Measurements from ENCODE around the gene TRIM63.

Gene TRIM63

GRCh38 chr1:26034504-26035202, 32.8 kb downstream of the TRIM63 start:
- DNase-seq (ENCODE audit: low spot score): no peak

- no peak for DNase-seq (ENCODE audit: low spot score)
Measured at GRCh38 chr1:26032656-26033357, 34.6 kb downstream of the TRIM63 start.

DNA sequence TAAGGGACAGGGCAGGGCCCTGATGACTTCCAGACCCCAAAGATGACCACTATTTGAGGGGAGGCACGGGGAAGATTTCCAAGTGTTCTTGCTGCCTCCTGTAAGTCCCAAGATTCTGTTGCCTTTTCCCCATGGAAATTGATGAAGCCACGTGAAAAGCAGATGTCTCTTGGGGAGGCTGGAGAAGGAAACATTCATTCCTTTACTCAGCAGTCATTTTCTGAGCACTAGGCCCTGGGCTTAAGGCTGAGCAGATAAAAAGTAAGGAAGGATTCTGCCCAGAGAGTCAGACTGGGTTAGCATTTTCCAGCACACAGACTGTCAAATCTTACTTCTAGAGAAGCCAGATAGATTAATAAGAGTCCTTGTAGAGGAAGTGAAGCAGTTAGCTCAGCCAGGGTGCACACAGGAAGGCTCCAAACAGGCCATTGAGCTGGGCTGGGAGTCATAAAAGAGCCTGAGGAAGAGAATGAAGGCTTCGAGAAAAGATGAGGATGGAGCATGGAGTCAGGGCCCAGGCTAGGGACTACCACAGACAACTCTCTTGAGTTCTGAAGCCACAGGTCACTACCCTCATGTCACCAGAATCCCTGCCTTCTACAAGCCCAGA, 35.7 kb downstream of the TRIM63 start:
- no peak for DNase-seq (ENCODE audit: low spot score)

DNA sequence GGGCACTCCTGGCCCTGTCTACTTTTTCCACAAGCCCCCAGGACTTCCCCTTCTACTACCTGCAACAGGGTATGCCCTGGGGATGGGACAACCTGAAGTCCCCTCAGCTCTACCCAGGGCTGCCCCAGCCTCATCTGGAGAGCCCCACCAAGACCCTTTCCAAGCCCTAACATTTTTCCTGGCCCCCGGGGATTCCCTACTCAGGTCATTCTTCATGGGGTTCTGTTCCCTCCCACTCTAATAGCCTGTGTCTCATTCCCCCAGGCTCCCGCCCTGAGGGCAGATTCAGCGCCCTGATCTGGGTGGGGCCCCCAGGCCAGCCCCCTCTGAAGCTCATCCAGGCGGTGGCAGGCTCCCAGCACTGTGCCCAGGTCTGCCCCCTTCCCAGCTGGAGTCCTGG, 36.2 kb downstream of the TRIM63 start:
- no peak for DNase-seq (ENCODE audit: low spot score)

DNA sequence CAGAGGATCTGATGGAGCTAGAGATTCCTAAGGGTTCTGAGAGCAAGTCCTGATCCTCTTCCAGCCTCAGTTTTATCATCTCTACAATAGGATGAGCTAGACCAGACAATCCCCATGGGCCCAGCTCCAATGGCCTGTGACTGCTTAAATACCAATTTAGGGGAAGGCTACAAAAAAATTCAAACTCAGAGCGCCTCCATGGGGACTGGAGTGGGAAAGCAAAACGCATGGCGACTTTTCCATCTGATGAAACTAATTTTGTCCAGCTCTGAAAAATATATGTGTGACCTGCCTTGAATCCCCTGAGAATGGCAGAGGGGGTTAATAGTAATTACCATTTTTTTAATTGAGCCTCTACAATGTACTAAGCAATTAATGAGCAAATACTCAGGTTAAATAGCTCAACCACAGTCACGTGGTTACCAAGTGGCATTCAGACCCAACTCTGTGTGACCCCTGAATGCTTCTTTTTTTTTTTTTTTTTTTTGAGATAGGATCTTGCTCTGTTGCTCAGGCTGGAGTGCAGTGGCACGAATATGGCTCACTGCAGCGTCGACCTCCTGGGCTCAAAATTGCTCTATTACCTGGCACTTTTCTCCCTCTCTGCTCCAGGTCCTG, 37.5 kb downstream of the TRIM63 start:
- DNase-seq (ENCODE audit: low spot score): no peak

GRCh38 chr1:26029054-26029863, 38.2 kb downstream of the TRIM63 start:
- no peak for DNase-seq (ENCODE audit: low spot score)

DNA sequence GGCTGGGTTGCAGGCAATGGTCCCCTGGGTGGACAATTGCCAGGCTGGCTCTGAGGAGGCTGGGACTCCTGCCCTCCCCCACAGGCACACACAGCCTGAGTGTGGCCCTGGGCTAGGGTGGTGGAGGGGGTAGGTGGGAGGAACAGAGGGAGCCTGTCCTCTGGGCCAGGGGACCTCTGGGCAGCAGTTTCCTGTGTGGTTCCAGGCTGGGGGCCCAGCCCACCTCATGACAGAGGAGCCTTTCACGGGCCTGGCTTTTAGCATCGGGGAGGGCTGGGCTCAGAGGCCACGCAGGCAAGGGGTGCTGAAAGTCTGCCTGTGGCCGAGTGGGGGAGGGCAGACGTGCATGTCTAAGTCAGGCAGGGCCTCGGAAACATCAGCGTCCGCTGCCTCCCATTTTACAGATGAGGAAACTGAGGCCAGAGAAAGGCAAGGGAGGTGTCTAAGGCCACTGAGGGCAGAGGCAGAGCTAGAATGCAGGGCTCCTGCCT, 38.9 kb downstream of the TRIM63 start:
- no peak for DNase-seq (ENCODE audit: low spot score)

DNA sequence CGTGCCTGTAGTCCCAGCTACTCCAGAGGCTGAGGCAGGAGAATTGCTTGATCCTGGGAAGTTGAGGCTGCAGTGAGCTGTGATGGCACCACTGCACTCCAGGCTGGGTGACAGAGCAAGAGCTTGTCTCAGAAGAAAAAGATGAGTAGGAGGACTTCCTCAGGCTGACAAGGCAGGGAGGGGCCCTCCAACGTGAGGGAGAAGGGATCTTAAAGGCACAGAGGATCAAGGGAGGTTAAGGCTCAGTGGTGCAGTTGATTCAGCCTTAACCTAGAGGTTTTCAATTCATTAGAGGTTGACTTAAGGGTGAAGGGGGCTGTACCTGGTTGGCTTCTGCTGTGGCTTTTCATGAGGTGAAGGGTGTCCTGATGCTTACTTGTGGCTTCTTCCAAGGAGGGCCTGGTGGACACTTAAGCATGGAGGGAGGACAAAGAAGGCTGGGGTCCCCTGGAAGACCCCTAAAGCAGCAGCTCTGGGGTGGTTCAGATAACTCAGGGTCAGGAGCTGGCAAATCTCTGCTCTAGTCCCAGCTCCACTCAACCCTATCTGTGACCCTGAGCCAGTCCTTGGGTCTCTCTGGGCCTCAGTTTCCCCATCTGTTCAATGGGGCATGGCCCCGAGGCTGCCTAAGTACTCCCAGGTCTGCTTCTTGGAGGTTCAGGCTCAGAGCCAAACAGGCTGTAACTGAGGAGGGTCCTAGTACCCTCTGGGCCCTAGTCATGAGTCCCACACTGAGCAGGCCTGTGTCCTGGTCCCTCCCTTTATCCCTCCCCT, 39.5 kb downstream of the TRIM63 start:
- no peak for DNase-seq (ENCODE audit: low spot score)

- DNase-seq (ENCODE audit: low spot score): no peak
Measured at GRCh38 chr1:26025517-26025916, 41.9 kb downstream of the TRIM63 start.

- DNase-seq (ENCODE audit: low spot score): peak; percentile 67
Measured at GRCh38 chr1:26025060-26025459, 42.4 kb downstream of the TRIM63 start.

- no peak for DNase-seq (ENCODE audit: low spot score)
Measured at GRCh38 chr1:26023826-26024225, 43.6 kb downstream of the TRIM63 start.

DNA sequence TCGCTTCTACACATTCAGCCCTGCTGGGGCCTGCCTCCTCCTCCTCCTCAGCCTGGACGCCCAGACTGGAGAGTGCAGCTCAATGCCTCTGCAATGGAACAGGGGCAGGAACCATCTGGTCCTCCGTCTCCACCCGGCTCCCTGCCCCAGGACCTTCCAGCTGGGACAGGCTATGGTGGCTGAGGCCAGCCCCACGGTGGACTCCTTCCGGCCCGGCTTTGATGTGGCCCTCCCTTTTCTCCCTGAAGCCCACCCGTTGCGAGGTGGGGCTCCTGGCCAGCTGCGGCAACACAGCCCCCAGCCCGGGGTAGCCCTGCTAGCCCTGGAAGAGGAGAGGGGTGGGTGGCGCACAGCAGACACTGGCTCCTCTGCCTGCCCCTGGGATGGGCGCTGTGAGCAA, 44.4 kb downstream of the TRIM63 start:
- DNase-seq (ENCODE audit: low spot score): no peak

GRCh38 chr1:26022404-26022779, 45.0 kb downstream of the TRIM63 start:
- DNase-seq (ENCODE audit: low spot score): no peak

DNA sequence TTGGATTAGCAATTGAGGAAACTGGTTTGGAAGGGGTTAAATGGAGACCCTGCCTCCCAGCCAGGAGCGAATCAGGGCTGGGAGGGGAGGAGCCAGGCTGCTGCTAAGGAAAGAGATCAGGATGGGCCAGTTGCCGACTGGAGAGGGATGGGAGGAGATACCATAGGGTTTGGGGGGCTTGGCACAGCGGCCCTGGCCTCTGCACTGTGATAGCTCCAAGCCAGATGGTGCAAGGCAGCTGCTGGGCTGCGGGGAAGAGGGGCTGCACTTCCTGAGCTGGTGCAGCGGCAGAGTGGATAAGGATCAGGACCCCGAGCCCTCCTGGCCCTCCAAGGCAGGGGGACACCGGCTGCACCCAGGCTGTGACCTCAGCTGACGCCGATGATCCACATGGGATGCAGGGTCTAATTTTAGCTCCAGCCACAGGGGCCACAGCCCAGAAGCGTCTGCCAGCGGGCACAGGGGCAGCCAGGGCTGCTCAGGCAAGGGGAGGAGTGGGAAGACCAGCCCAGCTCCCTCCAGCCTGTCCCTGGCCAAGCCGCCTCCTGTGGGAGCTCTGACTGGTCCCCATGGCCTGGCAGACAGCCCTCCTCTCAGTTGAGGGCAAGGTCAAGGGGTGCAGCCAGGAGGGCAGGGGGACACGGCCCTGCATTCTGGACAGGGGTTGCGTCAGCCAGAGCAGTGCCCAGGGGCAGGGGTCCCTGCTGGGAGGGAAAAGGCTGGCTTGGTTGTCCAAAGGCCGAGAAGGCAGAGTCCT, 45.6 kb downstream of the TRIM63 start, which contains the start of gene EXTL1:
TSS of gene EXTL1 (plus strand) at position 129 of the 757 bp plus-strand sequence. CDS start 872 bp downstream, outside the sequence.
- no peak for DNase-seq (ENCODE audit: low spot score)

GRCh38 chr1:26020941-26021646, 46.3 kb downstream of the TRIM63 start:
- no peak for DNase-seq (ENCODE audit: low spot score)

- no peak for DNase-seq (ENCODE audit: low spot score)
Measured at GRCh38 chr1:26020330-26020768, 47.1 kb downstream of the TRIM63 start.

DNA sequence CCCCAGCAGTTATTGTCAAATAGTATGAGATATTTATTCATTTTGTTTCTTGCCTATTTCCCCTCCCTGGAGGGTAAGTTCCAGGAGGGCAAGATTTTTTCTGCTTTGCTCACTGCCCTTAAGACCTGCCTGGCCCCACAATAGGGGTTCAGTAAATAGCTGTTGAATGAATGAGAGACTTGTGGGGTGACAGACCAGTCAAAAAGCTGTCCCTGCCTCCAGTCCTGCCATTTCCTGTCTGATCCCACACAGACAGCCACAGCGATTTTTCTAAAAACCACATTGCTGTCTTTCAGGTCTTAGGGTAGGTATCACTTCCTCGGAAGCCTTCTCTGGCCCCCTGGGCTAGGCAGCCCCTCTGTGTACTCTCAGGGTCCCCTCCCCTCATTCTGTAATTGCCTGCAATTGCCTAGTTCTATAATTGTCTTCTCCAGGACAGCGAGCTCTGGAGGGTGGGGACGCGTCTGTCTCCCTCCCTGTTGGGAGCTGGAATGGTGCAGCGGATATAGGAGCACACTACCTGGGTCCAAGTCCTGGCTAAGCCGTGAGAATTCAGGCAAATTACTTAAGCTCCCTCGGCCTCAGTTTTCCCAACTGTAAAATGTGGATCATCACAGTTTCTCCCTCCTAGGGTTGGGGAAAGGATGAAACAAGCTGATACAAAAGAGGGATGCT, 47.7 kb downstream of the TRIM63 start:
- no peak for DNase-seq (ENCODE audit: low spot score)

DNA sequence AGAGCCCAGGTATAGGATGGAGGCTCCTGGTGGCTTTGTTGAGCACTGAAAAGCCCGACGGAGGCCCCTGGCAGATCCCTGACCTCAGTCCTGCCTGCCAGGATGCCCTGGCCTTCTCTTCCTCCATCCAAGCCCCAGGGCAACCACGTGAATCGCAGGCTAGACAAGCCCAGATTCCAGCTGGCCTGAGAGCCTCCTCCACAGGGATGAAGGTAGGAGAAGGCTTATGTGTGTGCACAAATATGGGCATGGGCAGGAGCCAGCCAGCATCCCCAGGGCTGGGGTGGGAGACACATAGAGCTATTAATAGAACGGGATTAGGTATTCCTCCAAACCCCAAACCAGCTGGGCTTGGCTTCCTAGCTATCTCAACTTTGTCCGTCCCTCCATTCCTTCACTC, 49.8 kb downstream of the TRIM63 start:
- DNase-seq (ENCODE audit: low spot score): no peak
